Glomerular endothelial cell (primary cell): Measurements from ENCODE around the gene LTC4S. TPM values are rescaled to one million over a fixed set of nuclear protein-coding genes. Genes with fewer than 3 reads are reported as not detected.
"Not testable (repeated sequence)": the region's sequence is repeated elsewhere in the genome, so short reads cannot be mapped to it uniquely, and the experiment has no call there.

ENCODE experiments used
- DNase-seq: peaks from one replicate; pipeline ENCODE4 v3.0.0-alpha.2; 2011; ENCODE audit warnings: low read depth, low spot score; ENCODE audit errors: extremely low read depth
- total RNA-seq: library from RNA; depleted of rRNA; stranded (reverse); fragments of >200 nt; gene quantifications from 2 replicates; pipeline ENCODE4 v1.2.3, GENCODE V29; 2015

Gene LTC4S
- total RNA-seq, result not detected in 2 replicates

GRCh38 chr5:179793468-179794139 lies at the start of gene LTC4S:
Gene LTC4S, plus strand, starts transcription at chr5:179793986. Its CDS starts 95 bp downstream, at chr5:179794081.
- DNase-seq, result no peak

DNA sequence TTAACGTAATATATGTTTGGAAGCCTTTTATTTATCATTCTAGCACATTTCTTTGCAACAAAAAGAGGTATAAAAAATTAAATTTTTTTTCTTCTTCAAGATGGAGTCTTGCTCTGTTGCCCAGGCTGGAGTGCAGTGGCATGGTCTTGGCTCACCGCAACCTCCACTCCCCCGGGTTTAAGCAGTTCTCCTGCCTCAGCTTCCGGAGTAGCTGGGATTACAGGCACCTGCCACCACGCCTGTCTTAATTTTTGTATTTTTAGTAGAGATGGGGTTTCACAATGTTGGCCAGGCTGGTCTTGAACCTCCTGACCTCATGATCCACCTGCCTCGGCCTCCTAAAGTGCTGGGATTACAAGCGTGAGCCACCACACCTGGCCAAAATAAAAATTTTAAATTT lies 49.7 kb upstream of the LTC4S start:
- not testable (repeated sequence) for DNase-seq

DNA sequence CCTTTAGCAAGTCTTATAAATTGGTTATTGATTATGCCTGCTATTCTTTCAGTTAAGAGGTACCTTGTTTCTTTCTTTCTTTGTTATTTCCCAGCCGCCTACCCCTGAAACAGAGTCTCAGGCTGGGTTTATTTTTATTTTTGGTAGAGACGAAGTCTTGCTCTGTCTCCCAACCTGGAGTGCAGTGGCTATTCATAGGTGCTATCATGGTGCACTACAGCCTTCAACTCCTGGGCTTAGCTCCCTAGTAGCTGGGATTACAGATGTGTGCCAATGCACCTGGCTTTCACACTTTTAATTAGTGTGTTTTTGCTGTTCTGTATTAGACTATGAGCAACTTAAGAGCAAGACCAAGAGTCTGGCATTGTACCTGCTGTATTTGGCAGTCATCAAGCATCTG lies 46.9 kb upstream of the LTC4S start:
- no peak for DNase-seq

DNA sequence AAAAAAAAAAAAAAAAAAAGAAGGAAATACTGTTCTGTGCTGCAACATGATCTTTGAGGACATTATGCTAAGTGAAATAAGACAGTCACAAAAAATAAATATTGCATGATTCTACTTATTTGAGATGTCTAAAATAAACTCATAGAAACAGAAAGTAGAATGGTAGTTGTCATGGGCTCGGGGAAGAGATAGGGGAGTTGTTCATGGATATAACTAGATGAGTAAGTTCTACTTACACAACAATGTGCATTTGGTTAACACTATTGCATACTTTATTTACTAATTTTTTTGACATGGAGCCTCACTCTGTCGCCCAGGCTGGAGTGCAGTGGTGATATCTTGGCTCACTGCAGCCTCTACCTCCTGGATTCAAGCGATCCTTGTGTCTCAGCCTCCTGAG lies 46.0 kb upstream of the LTC4S start:
- no peak for DNase-seq

DNA sequence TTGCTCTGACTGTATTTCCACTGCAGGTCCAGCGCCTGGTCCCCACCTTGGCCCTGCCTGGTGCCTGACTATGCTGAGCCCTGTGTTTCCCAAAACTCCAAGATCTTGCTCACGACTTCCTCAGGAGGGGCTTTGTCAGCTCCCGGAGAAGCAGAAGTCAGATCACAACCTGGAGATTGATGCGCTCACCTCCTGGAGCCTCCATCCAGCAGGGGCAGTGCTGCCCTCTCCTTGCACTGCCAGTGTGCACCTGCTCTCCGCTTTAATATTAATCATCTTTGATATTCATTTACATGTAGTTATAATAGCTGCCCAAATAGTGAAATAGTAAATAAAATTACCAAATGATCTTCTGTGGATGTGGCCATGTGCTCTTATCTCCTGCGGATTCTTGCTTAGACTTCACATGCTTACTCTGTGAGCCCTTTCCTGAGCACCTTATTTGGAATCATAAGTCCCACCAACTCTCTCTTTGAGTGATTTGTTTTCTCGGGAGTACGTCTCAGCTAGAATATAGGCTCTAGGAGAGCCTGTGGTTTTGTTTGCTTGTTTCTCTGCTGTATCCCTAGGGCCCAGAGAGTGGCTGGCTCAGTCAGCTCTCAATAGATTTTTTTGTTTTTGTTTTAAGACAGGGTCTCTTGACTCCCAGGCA lies 43.8 kb upstream of the LTC4S start:
- no peak for DNase-seq

- DNase-seq, result no peak
These were observed 39.8 kb upstream of the LTC4S start for GRCh38 chr5:179753971-179754370.

GRCh38 chr5:179755022-179755421 lies 38.8 kb upstream of the LTC4S start:
- DNase-seq, result no peak

GRCh38 chr5:179758955-179759354 lies 34.8 kb upstream of the LTC4S start:
- no peak for DNase-seq

DNA sequence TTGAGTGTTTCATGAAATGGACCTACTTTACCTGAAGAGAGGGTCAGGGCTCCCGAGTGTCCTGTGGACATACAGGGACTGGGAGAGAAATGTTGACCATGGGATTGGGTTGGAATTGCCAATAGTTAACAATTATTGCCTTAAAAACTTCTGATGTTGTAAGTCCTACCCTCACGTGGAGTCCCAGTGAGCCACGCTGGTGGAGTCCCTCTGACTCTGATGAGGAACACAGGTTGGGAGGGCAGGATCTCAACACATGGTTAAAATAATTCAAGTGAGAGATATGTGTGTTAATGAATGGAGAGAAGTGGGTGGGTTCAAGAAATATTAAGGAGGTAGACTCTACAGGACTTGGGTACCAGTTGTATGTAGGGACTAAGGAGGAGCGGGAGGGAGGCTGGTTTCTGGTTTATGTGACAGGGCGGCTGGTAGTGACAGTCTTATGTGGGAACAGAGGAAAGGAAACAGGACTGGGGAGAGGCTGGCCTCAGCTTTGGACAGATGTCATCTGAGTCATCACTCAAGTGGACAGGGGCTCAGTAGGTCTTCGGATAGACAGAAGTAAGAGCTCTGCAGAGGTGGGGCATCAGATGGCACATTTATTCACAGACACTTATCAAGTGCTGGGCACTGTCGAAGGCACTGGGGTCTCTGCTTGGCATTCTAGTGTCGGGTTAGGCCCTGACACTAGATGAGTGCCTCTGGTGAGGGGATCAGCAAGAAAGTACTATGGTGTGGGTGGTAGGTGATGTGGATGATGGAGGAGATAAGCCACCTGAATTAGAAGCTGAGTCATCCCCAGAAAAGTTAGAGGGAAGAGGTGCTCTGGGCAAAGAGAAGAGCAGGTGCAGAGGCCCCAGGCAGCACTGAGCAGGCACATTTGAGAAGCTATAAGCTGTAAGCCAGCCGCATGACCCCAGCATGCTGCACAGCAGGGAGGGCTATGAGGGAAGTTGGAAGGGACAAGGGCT lies 33.9 kb upstream of the LTC4S start:
- DNase-seq, result no peak

GRCh38 chr5:179762079-179762780 lies 31.6 kb upstream of the LTC4S start:
- no peak for DNase-seq

- DNase-seq, result no peak
These were observed 31.0 kb upstream of the LTC4S start for GRCh38 chr5:179762781-179763176.

DNA sequence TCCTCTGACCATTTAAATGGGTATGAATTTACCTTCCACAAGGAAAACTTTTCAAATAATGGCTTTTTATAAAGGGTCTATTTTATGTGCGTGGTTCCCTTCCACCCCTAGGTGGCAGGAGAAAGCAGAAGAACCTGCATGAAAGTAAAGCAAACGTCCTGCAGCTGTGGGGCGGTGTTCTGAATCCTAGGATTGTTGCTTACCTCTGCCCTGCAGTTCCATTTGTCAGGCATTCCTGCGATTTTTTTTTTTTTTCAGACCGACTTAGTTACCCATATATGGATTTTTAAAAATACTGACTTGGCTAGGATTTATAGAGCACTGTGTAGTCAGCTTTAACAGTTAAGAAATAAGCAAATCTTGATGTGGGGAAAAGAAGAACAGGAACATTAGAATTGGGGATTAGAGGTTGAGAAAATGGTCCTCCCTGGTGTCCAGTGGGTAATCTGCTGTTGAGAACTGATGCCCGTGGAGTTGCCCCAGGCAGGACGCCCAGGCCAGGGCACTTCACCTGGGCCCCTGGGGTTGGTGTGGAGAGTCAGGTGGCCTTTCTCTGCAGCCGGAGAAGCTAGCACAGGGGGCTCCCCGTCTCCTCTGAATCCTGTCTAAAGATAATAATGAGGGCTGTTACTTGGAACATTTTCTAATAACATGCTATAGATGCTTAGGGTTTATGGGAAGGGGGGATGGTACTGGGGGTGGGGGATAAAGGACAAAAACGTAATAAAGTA lies 30.4 kb upstream of the LTC4S start:
- no peak for DNase-seq

DNA sequence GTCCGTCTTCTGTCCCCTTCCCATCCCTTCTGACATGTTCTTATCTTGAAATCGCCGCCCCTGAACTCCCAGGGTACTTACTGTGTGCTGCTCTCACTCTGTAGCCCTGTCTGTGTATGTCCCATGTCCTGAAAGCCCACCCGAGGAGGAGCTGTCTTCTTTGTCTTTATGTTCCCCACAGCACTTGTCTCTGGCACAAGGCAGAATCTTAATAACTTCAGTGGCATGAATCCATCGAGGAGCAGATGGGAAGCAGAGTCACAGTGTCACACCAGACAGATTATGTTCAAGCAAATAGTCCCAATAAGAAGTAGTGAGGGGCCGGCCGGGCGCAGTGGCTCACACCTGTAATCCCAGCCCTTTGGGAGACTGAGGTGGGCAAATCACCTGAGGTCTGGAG lies 29.7 kb upstream of the LTC4S start:
- DNase-seq, result no peak

DNA sequence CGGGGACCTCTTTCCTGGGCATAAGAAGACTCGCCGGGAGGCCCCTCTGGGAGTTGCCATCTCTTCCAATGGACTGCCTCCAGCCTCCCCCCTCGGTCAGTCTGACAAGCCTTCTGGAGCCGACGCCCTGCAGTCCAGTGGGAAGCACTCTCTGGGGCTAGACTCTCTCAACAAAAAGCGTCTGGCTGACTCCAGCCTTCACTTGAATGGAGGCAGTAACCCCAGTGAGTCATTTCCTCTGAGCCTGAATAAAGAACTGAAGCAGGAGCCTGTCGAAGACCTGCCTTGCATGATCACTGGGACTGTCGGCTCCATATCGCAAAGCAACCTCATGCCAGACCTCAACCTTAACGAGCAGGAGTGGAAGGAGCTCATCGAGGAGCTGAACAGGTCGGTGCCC lies 28.4 kb upstream of the LTC4S start:
- DNase-seq, result peak; percentile 61

- no peak for DNase-seq
These were observed 27.6 kb upstream of the LTC4S start for GRCh38 chr5:179766021-179766725.

DNA sequence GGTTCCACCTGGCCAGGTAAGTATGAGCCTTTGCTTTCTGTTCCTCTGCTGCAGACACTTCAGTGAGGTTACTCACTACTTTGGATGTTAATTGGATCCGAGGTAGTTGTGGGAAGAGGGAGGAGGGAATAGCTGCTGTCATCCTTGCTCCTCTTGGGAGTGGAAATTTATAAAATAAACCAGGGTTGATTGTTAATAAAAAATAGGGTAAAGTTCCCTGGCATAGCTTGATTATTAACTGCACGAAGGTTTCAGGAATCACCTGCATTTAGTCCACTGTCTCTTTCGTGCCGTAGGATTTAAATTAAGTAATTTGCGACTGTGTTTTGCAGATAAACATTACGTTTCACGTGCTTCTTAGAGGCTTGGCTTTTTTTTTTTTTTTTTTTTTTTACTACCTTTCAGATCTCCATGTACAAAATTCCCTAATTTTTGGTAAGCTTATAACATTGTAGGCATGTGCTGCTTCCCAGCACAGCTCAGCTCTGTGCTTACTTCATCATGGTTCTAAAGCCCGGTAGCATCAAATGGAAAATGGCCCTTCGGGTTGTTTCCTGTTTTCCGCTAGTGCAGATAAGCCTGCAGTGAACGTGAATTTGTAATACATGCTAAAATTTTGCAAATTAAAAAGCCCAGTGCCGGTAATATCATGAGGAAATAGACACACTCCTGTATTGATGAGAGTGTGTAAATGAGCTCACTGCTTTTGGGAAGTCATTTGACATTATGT lies 26.9 kb upstream of the LTC4S start:
- no peak for DNase-seq

DNA sequence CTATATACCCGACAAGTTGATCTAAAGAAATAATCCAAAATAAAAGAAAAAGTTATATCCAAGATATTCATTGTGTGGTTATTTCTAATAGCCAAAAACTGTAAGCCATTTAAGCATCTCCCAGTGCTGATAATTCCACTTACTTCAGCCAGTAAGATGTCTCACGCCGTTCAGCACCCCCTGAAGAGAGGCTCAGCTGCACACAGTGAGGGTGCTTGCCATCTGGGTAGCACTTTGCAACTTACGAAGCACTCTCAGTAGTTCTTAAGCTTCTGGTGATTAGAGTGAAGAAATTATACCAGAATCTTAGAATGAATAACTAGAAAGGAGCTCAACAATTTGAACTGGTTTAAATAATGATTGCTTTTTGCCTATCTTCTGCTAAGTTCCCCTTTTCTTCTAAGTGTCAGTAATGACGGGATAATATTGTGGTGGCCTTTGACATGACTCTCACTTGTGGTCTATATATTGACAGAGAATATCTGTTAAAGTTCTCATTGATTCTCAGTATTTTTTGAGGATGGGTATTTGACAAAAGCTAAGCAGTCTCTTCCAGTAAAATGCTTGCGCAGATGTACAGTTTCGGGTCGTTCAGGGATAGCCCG lies 26.2 kb upstream of the LTC4S start:
- no peak for DNase-seq

DNA sequence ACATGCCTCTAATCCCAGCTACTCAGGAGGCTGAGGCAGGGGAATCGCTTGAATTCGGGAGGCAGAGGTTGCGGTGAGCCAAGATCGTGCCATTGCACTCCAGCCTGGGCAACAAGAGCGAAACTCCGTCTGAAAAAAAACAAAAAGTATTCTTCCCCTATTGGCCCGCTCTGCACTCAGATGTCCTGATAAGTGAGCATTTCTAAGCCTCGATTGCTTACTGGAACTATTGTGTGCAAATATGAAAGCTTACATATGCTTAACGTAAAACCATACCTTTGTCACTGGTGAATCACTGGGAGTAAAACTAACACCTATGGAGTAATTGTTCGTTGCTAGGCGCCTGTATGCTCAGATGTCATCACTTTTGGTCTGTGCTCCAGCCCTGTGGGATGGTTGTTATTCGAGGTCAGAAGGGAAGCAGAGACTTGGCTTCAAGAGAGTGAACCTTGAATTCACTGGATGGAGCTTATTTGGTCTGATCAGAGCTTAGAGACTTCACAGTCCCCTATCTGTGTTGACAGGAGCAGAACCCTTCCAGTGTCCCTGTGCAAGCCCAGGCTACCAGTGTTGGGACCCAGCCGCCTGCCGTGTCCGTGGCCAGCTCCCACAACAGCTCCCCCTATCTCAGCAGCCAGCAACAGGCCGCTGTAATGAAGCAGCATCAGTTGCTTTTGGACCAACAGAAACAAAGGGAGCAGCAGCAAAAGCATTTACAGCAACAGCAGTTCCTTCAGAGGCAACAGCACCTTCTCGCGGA lies 25.3 kb upstream of the LTC4S start:
- no peak for DNase-seq
